GM23248 (cell line): ENCODE results near the gene ARHGEF7.

ENCODE experiments used
- EZH2 ChIP-seq: fragments of 200-600 bp; sonication (generic); IDR thresholded peaks from 2 replicates; pipeline ENCODE4 v1.6.1; 2018; ENCODE audit warnings: antibody characterized with exemption, mild to moderate bottlenecking; ENCODE audit not compliant: insufficient read depth, poor library complexity, severe bottlenecking
- EZH2phosphoT487 ChIP-seq: fragments of 200-600 bp; sonication (generic); IDR thresholded peaks from 2 replicates; pipeline ENCODE4 v1.6.1; 2018; ENCODE audit warnings: antibody characterized with exemption, moderate library complexity, mild to moderate bottlenecking, low read depth; ENCODE audit not compliant: insufficient read depth

DNA sequence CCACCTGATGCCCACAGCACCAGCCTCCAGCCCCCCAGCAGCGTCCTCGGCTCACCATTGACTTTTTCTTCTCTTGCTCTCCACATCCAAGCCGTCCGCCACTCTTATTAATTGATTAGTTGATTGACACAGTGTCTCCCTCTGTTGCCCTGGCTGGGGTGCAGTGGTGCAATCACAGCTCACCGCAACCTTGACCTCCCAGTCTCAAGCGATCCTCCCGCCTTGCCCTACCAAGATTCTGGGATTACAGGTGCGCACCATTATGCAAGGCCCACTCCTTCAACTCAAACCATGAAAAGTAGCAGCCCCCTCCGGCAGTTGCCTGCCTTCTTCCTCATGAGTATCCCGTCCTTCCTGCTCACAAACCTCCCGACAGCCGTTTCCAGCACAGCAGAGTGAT is 204.4 kb downstream of the ARHGEF7 start:
- TF ChIP-seq EZH2 (no peak), EZH2phosphoT487 (no peak)
